Stimulated activated naive CD4-positive, alpha-beta T cell treated with Interleukin-2 at 50 U/mL for 16 hours (primary cell): ENCODE measurements around the gene CNOT1.
A peak's percentile ranks its signal among the peaks of the same experiment; 100 is the strongest.

Experiments
- DNase-seq: peaks from one replicate; lab custom pipeline; 2025; lab: John Stamatoyannopoulos, UW

Gene CNOT1

GRCh38 chr16:58518083-58518979 is 111.3 kb downstream of the CNOT1 start:
- DNase-seq: no peak

GRCh38 chr16:58516768-58517107 is 112.9 kb downstream of the CNOT1 start:
- no peak for DNase-seq

DNA sequence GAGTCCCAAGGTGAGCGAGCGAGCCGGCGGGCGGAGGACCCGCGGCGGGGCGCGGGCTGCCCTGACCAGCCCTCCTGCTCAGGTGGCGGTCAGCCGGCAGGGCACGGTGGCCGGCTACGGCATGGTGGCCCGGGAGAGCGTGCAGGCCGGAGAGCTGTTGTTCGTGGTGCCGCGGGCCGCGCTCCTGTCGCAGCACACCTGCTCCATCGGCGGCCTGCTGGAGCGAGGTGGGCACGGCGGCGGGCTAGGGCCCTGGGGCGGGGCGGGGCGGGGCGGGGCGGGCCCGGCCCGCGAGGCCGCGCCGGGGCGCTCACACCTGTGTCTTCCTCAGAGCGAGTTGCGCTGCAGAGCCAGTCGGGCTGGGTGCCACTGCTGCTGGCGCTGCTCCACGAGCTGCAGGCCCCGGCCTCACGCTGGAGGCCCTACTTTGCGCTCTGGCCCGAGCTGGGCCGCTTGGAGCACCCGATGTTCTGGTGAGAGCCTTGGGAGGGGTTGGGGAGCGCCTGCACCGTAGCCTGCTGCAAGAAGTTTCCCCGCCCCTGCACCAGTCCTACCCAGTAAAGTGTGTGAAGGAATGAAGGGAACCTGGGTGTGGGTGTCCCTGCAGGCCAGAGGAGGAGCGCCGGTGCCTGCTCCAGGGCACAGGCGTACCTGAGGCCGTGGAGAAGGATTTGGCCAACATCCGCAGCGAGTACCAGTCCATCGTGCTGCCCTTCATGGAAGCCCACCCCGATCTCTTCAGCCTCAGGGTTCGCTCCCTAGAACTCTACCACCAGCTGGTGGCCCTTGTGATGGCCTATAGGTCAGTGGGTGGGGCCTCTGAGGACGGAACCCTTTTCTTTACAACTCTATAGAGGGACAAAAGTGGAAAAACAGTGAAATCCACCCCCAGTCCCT is 113.5 kb downstream of the CNOT1 start:
- DNase-seq: peak; percentile 8

GRCh38 chr16:58515125-58515870 is 114.3 kb downstream of the CNOT1 start, which contains the start of gene SETD6:
TSS of gene SETD6 (plus strand) at chr16:58515517. CDS start at chr16:58515538, 21 bp downstream.
- peak; percentile 62 for DNase-seq

- no peak for DNase-seq
These were observed 115.8 kb downstream of the CNOT1 start for GRCh38 chr16:58513874-58514273.

- peak; percentile 82 for DNase-seq
These were observed 117.5 kb downstream of the CNOT1 start for GRCh38 chr16:58511933-58512815.

DNA sequence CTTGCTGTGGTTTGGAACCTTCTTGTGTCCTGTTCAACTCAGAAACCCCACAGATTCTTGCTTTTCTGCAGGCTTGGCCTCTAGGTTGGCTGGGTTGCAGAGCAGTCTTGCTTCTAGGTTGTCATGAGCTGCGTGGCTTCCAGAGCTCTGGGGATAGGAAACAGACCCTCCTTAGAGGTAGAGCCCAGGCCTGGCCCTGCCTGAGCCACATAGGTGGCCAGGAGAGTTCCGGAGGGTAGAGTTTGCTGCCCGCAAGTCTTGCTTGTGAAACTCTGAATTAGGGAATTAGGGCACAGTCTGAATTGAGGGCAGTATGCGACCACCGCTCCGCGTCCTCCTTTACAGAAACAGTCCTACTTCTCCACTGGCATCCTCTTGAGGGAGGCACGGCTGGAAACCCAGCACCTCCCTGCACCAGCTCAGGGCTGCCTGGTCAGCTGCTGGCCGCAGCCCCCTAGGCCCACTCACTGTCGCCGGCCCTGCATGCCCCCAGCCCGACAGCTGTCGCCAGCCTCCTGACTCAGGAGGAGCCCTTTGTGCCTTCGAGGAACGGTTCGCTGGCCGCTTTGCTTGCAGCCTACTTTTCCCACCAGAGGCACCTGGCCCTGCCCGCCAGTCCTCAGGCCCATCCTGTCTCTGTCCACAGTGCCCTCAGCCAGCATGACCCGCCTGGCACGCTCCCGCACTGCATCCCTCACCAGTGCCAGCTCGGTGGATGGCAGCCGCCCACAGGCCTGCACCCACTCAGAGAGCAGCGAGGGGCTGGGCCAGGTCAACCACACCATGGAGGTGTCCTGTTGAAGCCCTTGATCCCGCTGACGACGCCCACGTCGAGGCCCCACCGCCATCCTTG is 118.6 kb downstream of the CNOT1 start:
- no peak for DNase-seq

DNA sequence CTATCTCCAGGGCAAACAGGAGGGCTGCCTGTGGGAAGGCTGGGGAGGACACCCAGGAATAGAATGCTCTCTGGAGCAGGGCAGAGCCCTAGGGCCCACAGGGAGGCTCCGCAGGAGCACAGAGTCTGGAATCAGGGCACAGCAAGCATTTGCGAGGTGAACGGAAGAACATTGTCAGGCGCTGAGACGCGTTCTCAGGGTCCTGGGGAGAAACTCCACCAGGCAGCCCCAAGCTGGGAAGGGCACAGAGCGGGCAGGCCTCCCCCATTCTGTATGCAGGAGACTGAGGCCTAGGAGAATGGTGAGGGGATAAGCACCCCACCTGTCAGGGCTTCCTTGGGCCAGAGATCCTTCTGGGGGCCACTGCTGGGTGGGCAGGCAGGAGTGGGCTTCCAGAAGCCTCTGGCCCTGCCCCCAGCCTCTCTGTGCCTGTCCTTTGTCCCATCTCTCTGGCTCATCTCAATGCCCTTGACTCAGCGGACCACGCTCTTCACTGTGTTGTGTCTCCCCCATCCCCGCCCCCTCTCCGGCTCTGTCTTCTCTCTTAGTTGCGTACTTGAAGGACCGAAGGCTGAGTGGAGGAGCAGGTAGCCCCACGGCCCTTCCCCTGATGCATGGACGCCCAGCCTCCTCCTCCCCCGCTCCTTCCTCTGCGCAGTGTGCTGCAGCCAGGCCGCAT is 119.4 kb downstream of the CNOT1 start:
- no peak for DNase-seq

DNA sequence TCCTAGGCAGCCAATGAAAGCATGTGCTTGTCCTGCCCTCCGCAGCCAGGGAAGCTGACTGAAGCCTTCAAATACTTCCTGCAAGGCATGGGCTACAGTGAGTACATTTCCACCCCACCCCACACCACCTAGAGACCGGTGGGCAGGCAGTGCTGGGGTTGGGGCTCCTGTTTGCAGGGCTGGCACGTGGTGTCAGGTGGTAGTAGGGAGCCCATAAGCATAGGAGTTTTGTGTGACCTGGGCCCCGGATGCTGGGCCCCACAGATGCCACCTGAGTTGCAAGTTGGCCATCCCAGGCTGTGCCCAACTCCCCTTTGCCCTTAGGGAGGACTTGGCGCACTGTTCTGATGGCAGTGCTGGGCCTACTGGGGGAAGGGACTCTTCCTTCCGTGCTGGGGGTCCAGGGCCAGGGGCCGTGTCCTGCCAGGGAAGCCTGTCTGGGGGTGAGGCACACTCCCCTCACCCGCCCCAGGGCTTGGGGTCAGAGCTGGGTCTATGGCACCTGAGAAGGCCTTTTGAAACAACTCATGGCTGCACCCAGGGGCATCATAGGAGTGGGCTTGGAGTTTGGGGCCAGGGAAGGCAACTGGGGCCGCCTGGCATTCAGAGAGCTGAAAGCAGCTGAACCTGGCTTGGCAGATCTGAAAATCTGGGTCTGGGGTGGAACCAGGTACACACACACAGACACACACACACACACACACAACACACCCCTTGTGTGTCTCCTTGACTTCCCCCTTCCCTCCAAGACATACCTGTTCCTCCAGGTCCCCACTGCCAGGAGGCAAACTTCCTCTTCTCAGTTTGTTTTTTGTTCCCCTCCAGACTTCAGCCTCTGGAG is 120.2 kb downstream of the CNOT1 start:
- DNase-seq: no peak

GRCh38 chr16:58508671-58509251 is 120.9 kb downstream of the CNOT1 start:
- no peak for DNase-seq

- no peak for DNase-seq
These were observed 121.5 kb downstream of the CNOT1 start for GRCh38 chr16:58507963-58508670.

- DNase-seq: no peak
These were observed 122.2 kb downstream of the CNOT1 start for GRCh38 chr16:58507195-58507962.

DNA sequence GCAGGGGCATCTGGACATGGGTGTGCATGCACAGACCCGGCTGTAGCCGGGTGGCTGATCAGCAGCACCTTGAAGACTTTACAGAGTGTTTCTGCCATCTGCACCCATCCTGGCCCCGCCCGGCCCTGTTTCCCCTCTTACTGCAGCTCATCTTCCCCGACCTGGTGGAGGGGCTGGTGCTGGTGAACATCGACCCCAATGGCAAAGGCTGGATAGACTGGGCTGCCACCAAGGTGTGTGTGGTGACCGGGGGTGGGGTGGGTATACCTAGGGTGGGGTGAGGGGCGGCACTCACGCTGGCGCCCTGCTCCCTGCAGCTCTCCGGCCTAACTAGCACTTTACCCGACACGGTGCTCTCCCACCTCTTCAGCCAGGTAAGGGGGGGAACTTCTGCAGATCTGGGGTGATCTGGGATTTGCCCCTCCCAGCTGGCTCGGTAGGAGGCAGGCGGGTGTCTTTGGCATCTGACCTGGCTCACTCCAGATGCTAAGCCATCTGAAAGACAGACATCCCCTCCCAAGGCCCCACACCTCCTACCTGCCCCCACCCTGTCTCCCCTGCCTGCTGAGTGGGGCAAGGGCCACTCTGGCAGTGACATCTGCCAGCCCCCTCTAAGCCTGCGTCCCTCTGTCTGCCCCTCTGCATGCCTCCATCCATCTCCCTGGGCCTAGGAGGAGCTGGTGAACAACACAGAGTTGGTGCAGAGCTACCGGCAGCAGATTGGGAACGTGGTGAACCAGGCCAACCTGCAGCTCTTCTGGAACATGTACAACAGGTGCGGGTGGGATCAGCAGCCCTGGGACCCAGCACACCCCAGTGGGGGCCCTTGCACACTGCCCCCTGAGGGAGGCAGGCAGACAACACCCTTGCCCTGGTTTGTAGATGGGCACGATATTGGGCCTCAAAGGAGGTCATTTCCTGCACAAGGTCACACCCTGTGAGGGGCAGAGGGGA is 123.1 kb downstream of the CNOT1 start:
- DNase-seq: no peak

- no peak for DNase-seq
These were observed 125.5 kb downstream of the CNOT1 start for GRCh38 chr16:58503863-58504688.
